SH-SY5Y (cell line): ENCODE measurements around the gene EVA1B.

Source experiments
- GATA2 ChIP-seq: IDR thresholded peaks from 2 replicates; pipeline ENCODE4 v1.6.1; 2011; ENCODE audit warnings: mild to moderate bottlenecking, low read depth, low read length
- GATA3 ChIP-seq: IDR thresholded peaks from 2 replicates; pipeline ENCODE4 v1.6.1; 2011; ENCODE audit warnings: low read depth, mild to moderate bottlenecking, low read length, moderate library complexity

- TF ChIP-seq GATA3 (no peak), GATA2 (no peak)
Observed at GRCh38 chr1:36320767-36321118, 2.7 kb downstream of the EVA1B start.
